Measurements from ENCODE around the gene CLIC3. TPM values are rescaled to one million over a fixed set of nuclear protein-coding genes. Genes with fewer than 3 reads are reported as not detected.

The CLIC3 gene
- total RNA-seq, 4 donors from 2014 or later = 3.3 TPM; not detected in 3

DNA sequence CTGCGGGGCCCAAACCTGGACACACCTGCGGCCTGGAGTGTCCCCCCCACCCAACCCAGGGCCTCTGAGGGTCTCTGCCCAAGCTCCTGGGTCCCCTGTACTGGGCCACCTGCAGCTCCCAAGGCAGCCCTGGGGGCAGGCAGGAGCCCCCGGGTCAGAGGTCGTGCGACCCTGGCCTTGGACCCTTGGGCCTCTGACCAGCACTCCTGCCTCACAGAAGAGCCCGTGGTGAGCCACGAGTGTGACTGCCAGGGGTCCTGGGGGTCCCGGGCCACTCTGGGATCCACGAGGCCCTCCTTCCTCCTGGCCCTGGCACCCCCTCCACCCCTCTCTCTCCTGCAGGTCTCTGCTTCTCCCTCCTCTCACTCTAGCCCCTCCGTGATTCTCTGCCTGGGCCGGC lies 24.0 kb downstream of the CLIC3 start:
- no peak for DNase-seq
- H3K27me3 ChIP-seq = no peaks in the 10 kb centered on the region
- H3K9me3 ChIP-seq = no peaks in the 10 kb centered on the region
- TF ChIP-seq, protein P1, sequence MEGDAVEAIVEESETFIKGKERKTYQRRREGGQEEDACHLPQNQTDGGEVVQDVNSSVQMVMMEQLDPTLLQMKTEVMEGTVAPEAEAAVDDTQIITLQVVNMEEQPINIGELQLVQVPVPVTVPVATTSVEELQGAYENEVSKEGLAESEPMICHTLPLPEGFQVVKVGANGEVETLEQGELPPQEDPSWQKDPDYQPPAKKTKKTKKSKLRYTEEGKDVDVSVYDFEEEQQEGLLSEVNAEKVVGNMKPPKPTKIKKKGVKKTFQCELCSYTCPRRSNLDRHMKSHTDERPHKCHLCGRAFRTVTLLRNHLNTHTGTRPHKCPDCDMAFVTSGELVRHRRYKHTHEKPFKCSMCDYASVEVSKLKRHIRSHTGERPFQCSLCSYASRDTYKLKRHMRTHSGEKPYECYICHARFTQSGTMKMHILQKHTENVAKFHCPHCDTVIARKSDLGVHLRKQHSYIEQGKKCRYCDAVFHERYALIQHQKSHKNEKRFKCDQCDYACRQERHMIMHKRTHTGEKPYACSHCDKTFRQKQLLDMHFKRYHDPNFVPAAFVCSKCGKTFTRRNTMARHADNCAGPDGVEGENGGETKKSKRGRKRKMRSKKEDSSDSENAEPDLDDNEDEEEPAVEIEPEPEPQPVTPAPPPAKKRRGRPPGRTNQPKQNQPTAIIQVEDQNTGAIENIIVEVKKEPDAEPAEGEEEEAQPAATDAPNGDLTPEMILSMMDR (IDR thresholded peaks at IDR 0.05) = no peak
- TF ChIP-seq POLR2A (IDR thresholded peaks at IDR 0.05) = no peak
- peaks cover 0 to 11% (median 0%) of the 10 kb centered on the region in 4 donors for H3K4me1 ChIP-seq
- no peak overlapping the region for H3K27ac ChIP-seq
- H3K4me3 ChIP-seq = no peak overlapping the region
- H3K36me3 ChIP-seq = no peaks in the 10 kb centered on the region

DNA sequence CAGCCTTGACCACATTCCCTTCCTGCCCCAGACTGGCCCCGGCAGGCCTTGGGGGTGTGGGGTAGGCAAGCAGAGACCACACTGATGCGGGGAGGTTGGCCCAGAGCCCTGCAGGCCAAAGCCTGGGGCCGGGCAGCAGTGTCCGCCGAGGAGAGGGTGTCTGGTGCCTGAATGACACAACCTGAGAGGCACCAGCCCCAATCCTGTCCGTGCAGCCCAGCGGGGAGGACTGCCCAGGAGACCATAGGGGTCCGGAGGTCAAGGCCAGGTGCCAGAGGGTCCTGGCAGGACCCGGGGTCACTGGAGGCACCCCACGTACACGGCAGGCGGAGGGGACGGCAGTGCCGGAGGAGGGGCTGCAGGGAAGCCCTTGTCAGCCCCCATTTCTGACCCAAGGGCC lies 24.6 kb downstream of the CLIC3 start:
- Histone ChIP-seq H3K36me3 (no peaks in the 10 kb centered on the region), H3K4me3 (no peak overlapping the region), H3K27ac (no peak overlapping the region), H3K27me3 (no peaks in the 10 kb centered on the region), H3K4me1 (peaks cover 0 to 11% (median 0%) of the 10 kb centered on the region in 4 donors), H3K9me3 (no peaks in the 10 kb centered on the region)
- TF ChIP-seq, protein P1 (IDR thresholded peaks at IDR 0.05) = no peak
- TF ChIP-seq POLR2A (IDR thresholded peaks at IDR 0.05) = no peak
- DNase-seq = no peak

DNA sequence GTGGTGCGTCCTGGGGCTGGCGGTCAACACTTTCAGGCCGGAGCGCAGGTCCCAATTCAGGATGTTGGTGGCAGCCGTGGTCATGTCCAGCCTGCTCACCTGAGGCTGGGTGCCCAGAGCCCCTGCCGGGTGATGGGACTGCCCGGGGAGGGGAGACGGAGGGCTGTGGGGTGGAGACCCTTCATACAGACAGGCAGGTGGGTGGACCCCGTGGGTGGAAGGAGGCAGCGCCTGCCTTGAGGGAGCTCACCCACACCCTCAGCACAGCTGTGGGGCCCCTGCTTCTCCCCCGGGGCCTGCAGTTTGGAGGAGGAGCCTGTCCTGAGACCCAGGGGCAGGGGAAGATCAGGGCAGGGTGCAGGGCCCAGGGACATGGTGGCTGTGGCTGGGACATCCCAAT lies 26.0 kb downstream of the CLIC3 start:
- TF ChIP-seq POLR2A (IDR thresholded peaks at IDR 0.05) = no peak
- TF ChIP-seq, protein P1 (IDR thresholded peaks at IDR 0.05) = no peak
- Histone ChIP-seq H3K4me1 (peaks cover 0 to 18% (median 0%) of the 10 kb centered on the region in 4 donors), H3K27ac (no peak overlapping the region), H3K27me3 (no peaks in the 10 kb centered on the region), H3K36me3 (no peaks in the 10 kb centered on the region), H3K4me3 (no peak overlapping the region), H3K9me3 (no peaks in the 10 kb centered on the region)
- no peak for DNase-seq

DNA sequence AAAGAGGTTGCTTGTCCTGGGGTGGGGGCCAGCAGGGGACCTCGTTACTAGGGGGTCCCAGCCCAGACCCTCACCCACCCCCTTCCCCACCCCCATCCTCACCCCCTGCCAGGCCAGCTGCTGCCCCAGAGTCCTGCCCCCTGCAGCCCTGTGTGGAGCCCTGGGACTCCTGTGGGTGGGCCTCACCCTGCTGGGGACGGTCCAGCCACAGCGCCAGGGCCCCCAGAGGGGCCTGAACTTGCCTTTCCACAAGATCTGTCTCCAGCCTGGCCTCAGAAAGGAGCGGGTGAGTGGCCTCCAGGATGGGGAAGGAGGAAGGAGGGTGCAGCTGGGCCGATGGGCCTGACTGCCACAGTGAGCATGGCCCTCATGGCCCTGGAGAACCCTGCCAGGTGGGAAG lies 26.6 kb downstream of the CLIC3 start:
- Histone ChIP-seq H3K36me3 (no peaks in the 10 kb centered on the region), H3K27ac (no peak overlapping the region), H3K9me3 (no peaks in the 10 kb centered on the region), H3K27me3 (no peaks in the 10 kb centered on the region), H3K4me1 (peaks cover 0 to 17% (median 0%) of the 10 kb centered on the region in 4 donors), H3K4me3 (no peak overlapping the region)
- DNase-seq = no peak
- TF ChIP-seq, protein P1 (IDR thresholded peaks at IDR 0.05) = no peak
- TF ChIP-seq POLR2A (IDR thresholded peaks at IDR 0.05) = no peak

DNA sequence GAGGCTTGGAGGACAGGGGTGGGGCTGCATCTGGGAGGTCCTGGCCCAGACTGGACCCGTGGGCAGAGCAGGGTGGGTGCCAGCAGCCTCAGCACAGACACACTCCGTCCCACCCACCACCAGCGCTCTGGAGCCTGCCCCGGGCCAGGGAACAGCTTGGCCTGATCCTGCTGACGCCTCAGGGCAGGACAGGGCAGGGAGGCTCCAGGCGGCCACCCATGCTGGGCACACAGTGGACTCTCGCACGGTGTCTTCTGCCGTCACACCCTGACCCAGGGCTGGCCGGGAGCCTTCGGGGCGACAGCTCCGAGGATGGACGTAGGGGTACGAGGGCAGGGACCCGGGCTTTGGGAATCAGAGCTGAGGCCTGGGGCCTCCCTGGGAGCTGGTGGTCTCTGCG lies 27.2 kb downstream of the CLIC3 start:
- no peaks in the 10 kb centered on the region for H3K36me3 ChIP-seq
- DNase-seq = no peak
- peaks cover 0 to 23% (median 0%) of the 10 kb centered on the region in 4 donors for H3K4me1 ChIP-seq
- TF ChIP-seq, protein P1 (IDR thresholded peaks at IDR 0.05) = no peak
- TF ChIP-seq POLR2A (IDR thresholded peaks at IDR 0.05) = no peak
- H3K27ac ChIP-seq = no peak overlapping the region
- no peak overlapping the region for H3K4me3 ChIP-seq
- H3K9me3 ChIP-seq = no peaks in the 10 kb centered on the region
- H3K27me3 ChIP-seq = no peaks in the 10 kb centered on the region

Measured in Peyer's patch (tissue), 4 donors.